PC-3 (cell line): ENCODE measurements around the gene MTCL3.

Source experiments
- ATAC-seq: fragments of 200-7000 bp; cut with Tn5 transposase; 2 replicates; pipeline ENCODE4 v1.9.1; 2020; ENCODE audit warnings: mild to moderate bottlenecking, moderate library complexity
- BruUV-seq: library from RNA; stranded (reverse); fragments of 400-500 nt; replicated peaks from 2 replicates; lab custom pipeline; 2021; lab: Mats Ljungman, UMichigan
- CTCF ChIA-PET: fragments of 300-600 bp; sonication (Branson Sonifier 250); formaldehyde crosslinking; loops from one replicate; lab custom pipeline; 2022; ENCODE audit warnings: antibody characterized with exemption; lab: Charles Lee
- POLR2A ChIA-PET: fragments of 300-600 bp; sonication (Branson Sonifier 250); formaldehyde crosslinking; loops from one replicate; lab custom pipeline; 2022; ENCODE audit warnings: antibody characterized with exemption; ENCODE audit not compliant: unreplicated experiment; lab: Charles Lee
- DNase-seq: peaks from one replicate; pipeline ENCODE4 v3.0.0-alpha.2; 2015
- H2AFZ ChIP-seq: fragments of 300-600 bp; sonication (generic); 2 replicates; pipeline ENCODE4 v1.6.0; 2016; ENCODE audit warnings: antibody characterized with exemption, low read length
- H3F3A ChIP-seq: fragments of 300-600 bp; sonication (generic); one replicate; pipeline ENCODE4 v1.6.0; 2017; ENCODE audit warnings: antibody characterized with exemption, low read length, control low read depth, mild to moderate bottlenecking; ENCODE audit not compliant: unreplicated experiment
- H3K27ac ChIP-seq: fragments of 300-600 bp; sonication (generic); 2 replicates; pipeline ENCODE4 v1.5.1; 2016; ENCODE audit warnings: mild to moderate bottlenecking, low read length
- H3K27me3 ChIP-seq: fragments of 300-600 bp; sonication (generic); 2 replicates; pipeline ENCODE4 v1.6.1; 2016; ENCODE audit warnings: low read length, mixed read lengths
- H3K36me3 ChIP-seq: fragments of 300-600 bp; sonication (generic); 2 replicates; pipeline ENCODE4 v1.6.1; 2016; ENCODE audit warnings: low read depth, mixed run types, low read length, mixed read lengths
- H3K4me1 ChIP-seq: fragments of 300-600 bp; sonication (generic); 2 replicates; pipeline ENCODE4 v1.5.1; 2016; ENCODE audit warnings: low read length; ENCODE audit not compliant: insufficient read depth
- H3K4me2 ChIP-seq: fragments of 300-600 bp; sonication (generic); 2 replicates; pipeline ENCODE4 v1.6.0; 2016; ENCODE audit warnings: low read length
- H3K4me3 ChIP-seq: fragments of 300-600 bp; sonication (generic); 2 replicates; pipeline ENCODE4 v1.5.1; 2016; ENCODE audit warnings: mild to moderate bottlenecking, low read length, mixed read lengths
- H3K79me2 ChIP-seq: fragments of 300-600 bp; sonication (generic); 2 replicates; pipeline ENCODE4 v1.6.1; 2017; ENCODE audit warnings: low read length, mixed read lengths
- H3K9ac ChIP-seq: fragments of 300-600 bp; sonication (generic); 2 replicates; pipeline ENCODE4 v1.6.0; 2016; ENCODE audit warnings: mild to moderate bottlenecking, low read length
- H3K9me2 ChIP-seq: fragments of 300-600 bp; sonication (generic); replicated peaks from 2 replicates; pipeline ENCODE4 v1.6.1; 2016; ENCODE audit warnings: mixed run types, low read length, mixed read lengths
- H3K9me3 ChIP-seq: fragments of 300-600 bp; sonication (generic); 2 replicates; pipeline ENCODE4 v1.6.1; 2016; ENCODE audit warnings: low read length, mixed read lengths
- H4K20me1 ChIP-seq: fragments of 300-600 bp; sonication (generic); 2 replicates; pipeline ENCODE4 v1.6.1; 2016; ENCODE audit warnings: low read length, mixed read lengths
- CTCF ChIP-seq: fragments of 300-600 bp; sonication (generic); conservative IDR thresholded peaks from 2 replicates; pipeline ENCODE4 v1.5.1; 2017; ENCODE audit warnings: antibody characterized with exemption, low read depth, mild to moderate bottlenecking, low read length
- EZH2 ChIP-seq: fragments of 300-600 bp; sonication (generic); IDR thresholded peaks from one replicate; pipeline ENCODE4 v1.6.1; 2017; ENCODE audit warnings: antibody characterized with exemption, mild to moderate bottlenecking, low read length; ENCODE audit not compliant: unreplicated experiment
- EZH2phosphoT487 ChIP-seq: fragments of 300-600 bp; sonication (generic); IDR thresholded peaks from 2 replicates; pipeline ENCODE4 v1.6.1; 2018; ENCODE audit warnings: mild to moderate bottlenecking, antibody characterized with exemption, low read length, borderline replicate concordance
- intact Hi-C: fragments of 100-400 bp; cut with micrococcal nuclease; formaldehyde crosslinking; loops from 2 replicates; pipeline ENCODE4 v1.9.0; 2023

Gene MTCL3

GRCh38 chr6:127538750-127539264 is 19.7 kb upstream of the MTCL3 start:
- Histone ChIP-seq H3K36me3 (no peaks in the 10 kb centered on the region), H3K27me3 (no peaks in the 10 kb centered on the region), H3K4me3 (no peak overlapping the region), H3K9ac (no peak overlapping the region), H3F3A (no peaks in the 10 kb centered on the region), H2AFZ (no peak overlapping the region), H3K27ac (no peak overlapping the region), H3K79me2 (no peaks in the 10 kb centered on the region), H3K4me2 (no peak overlapping the region), H3K4me1 (no peaks in the 10 kb centered on the region), H4K20me1 (no peaks in the 10 kb centered on the region), H3K9me2 (no peaks in the 10 kb centered on the region), H3K9me3 (no peaks in the 10 kb centered on the region)
- ChIA-PET CTCF (interaction anchor here (0.7 to 1.3 kb wide), 4 partner anchors 23 to 1239 kb away, joined by 3 to 4 read pairs (median 3); no protein-coding TSS in a partner anchor), POLR2A (no interaction called here)
- intact Hi-C loops, result loop anchor here (1.0 to 2.0 kb wide), 2 partner anchors 74 to 236 kb away; no protein-coding TSS in a partner anchor
- TF ChIP-seq CTCF (no peak), EZH2phosphoT487 (no peak), EZH2 (no peak)
- no TSS peak for BruUV-seq
- ATAC-seq (0 out of 2 replicates have a peak, but pooled peaks have one; percentile 20), DNase-seq (no peak)

- CTCF ChIA-PET, result no interaction called here
These were observed 14.6 kb upstream of the MTCL3 start for GRCh38 chr6:127533736-127534135.

More at GRCh38 chr6:127533736-127534135, 14.6 kb upstream of the MTCL3 start:
- Histone ChIP-seq H2AFZ (no peak overlapping the region), H4K20me1 (no peaks in the 10 kb centered on the region), H3K9me2 (no peaks in the 10 kb centered on the region), H3F3A (no peaks in the 10 kb centered on the region), H3K4me2 (no peak overlapping the region), H3K36me3 (no peaks in the 10 kb centered on the region), H3K4me3 (no peak overlapping the region), H3K9ac (no peak overlapping the region), H3K9me3 (no peaks in the 10 kb centered on the region), H3K27me3 (no peaks in the 10 kb centered on the region), H3K4me1 (no peaks in the 10 kb centered on the region), H3K27ac (no peak overlapping the region), H3K79me2 (no peaks in the 10 kb centered on the region)
- DNase-seq (no peak), ATAC-seq (no peak)
- TF ChIP-seq CTCF, result no peak
- no peak for TF ChIP-seq EZH2phosphoT487
- no peak for TF ChIP-seq EZH2
- POLR2A ChIA-PET, result no interaction called here
- BruUV-seq, result no TSS peak
- intact Hi-C loops, result no loop called here
